ENCODE measurements around the gene PDGFA.

PDGFA gene

DNA sequence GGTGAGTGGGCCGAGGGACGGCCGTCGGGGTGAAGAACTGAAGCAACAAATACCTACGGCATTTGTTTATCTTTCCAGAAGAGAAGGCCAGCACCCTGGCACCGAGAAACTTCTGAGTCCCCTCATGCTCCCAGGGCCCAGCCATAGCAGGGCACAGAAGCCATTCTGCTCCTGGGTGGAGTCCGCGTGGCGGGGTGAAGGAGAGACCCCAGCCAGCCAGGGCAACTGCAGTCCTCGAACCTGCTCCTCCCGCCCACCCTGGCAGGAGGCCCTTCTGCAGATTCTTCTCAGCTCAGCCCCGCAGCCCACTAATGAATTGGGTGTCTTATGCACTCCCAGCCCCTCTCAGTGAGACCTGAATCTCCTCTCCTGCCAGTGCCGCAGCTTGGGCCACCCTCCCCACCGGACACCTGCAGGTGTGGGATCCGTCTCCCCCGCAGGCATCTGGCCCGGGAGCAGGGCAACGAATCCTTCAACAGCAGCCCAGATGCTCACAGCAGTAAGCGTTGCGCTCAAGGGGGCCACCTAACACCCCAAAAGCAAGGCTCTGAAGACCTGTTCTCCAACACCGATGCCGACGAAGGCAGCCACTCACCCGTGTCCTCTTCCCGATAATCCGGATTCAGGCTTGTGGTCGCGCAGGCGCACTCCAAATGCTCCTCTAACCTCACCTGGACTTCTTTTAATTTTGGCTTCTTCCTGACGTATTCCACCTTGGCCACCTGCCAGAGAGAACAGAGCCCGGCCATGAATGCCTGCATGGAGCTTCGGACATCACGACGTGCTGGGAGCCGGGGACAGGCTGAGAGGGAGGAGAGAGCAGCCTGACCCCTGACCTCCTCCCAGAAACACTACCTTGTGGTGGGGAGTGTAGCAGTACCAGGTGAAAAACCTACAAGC is 18.9 kb downstream of the PDGFA start:
- Histone ChIP-seq H2AFZ (ENCODE audit: low read depth, low read length) (no peak overlapping the region), H3K4me3 (ENCODE audit: low read depth in 1 of 2, low read length in 2 of 2) (no peak overlapping the region), H3K9me3 (ENCODE audit: insufficient read depth, low read length, severe bottlenecking) (no peaks in the 10 kb centered on the region), H3K27me3 (ENCODE audit: insufficient read depth, low read length, poor library complexity) (no peaks in the 10 kb centered on the region), H3K4me1 (ENCODE audit: insufficient read depth, low read length) (no peaks in the 10 kb centered on the region), H4K20me1 (ENCODE audit: insufficient read depth, low read length) (peaks cover 56% of the 10 kb centered on the region), H3K36me3 (ENCODE audit: insufficient read depth, low read length) (peaks cover 91% of the 10 kb centered on the region), H3K9ac (ENCODE audit: low read depth, low read length) (no peak overlapping the region), H3K4me2 (ENCODE audit: insufficient read depth, low read length) (no peak overlapping the region), H3K27ac (ENCODE audit: low read length) (no peak overlapping the region), H3K79me2 (ENCODE audit: insufficient read depth, low read length) (no peaks in the 10 kb centered on the region; the same call in 1 of the 2 replicates)
- DNase-seq (no peak), ATAC-seq (ENCODE audit: insufficient read depth, low read depth) (no peak)
- no peak for TF ChIP-seq CTCF (IDR thresholded peaks at IDR 0.05; ENCODE audit: borderline replicate concordance, extremely low read depth, low read length, poor library complexity, severe bottlenecking)
- TF ChIP-seq EZH2 (IDR thresholded peaks at IDR 0.05; ENCODE audit: borderline replicate concordance, low read depth, low read length, severe bottlenecking) = no peak

DNA sequence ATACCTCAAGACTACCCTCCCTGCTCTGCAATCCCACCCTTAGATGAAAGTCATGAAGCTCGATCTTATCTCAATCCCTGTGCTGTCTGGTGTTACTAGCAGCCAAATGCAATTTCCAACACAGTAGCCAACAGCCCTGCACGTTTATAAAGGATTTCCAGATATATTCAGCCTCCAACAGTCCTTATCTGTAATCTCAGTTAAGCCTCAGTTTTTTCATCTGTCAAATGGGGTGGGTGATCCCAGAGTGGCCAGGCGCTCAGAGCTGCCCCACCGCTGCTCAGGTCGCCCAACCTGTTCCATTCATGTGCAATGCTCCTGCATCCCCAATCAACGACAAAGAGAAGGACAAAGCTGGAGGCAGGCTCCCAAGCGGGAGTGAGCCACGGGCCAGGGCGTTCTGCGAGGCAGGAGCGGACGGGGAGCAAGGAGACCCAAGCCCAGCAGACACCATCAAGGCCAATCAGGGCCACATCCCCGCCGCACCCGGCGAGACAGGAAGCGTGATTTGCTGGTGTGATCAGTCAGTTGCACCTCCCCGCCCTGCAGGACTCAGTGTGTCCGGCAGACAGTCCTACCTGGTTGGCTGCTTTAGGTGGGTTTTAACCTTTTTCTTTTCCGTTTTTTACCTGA is 19.7 kb downstream of the PDGFA start:
- no peaks in the 10 kb centered on the region; the same call in 1 of the 2 replicates for H3K79me2 ChIP-seq (ENCODE audit: insufficient read depth, low read length)
- H3K9me3 ChIP-seq (ENCODE audit: insufficient read depth, low read length, severe bottlenecking) = no peaks in the 10 kb centered on the region
- DNase-seq (no peak), ATAC-seq (ENCODE audit: insufficient read depth, low read depth) (no peak)
- H2AFZ ChIP-seq (ENCODE audit: low read depth, low read length) = no peak overlapping the region
- no peak for TF ChIP-seq CTCF (IDR thresholded peaks at IDR 0.05; ENCODE audit: borderline replicate concordance, extremely low read depth, low read length, poor library complexity, severe bottlenecking)
- TF ChIP-seq EZH2 (IDR thresholded peaks at IDR 0.05; ENCODE audit: borderline replicate concordance, low read depth, low read length, severe bottlenecking) = no peak
- H3K36me3 ChIP-seq (ENCODE audit: insufficient read depth, low read length) = peaks cover 89% of the 10 kb centered on the region
- no peak overlapping the region for H3K9ac ChIP-seq (ENCODE audit: low read depth, low read length)
- no peak overlapping the region for H3K4me2 ChIP-seq (ENCODE audit: insufficient read depth, low read length)
- H3K27ac ChIP-seq (ENCODE audit: low read length) = no peak overlapping the region
- H4K20me1 ChIP-seq (ENCODE audit: insufficient read depth, low read length) = peaks cover 50% of the 10 kb centered on the region
- no peaks in the 10 kb centered on the region for H3K27me3 ChIP-seq (ENCODE audit: insufficient read depth, low read length, poor library complexity)
- no peaks in the 10 kb centered on the region for H3K4me1 ChIP-seq (ENCODE audit: insufficient read depth, low read length)
- H3K4me3 ChIP-seq (ENCODE audit: low read depth in 1 of 2, low read length in 2 of 2) = no peak overlapping the region

- Histone ChIP-seq H2AFZ (ENCODE audit: low read depth, low read length) (no peak overlapping the region), H4K20me1 (ENCODE audit: insufficient read depth, low read length) (peaks cover 41% of the 10 kb centered on the region), H3K4me1 (ENCODE audit: insufficient read depth, low read length) (no peaks in the 10 kb centered on the region), H3K4me2 (ENCODE audit: insufficient read depth, low read length) (no peak overlapping the region), H3K27ac (ENCODE audit: low read length) (no peak overlapping the region), H3K9me3 (ENCODE audit: insufficient read depth, low read length, severe bottlenecking) (no peaks in the 10 kb centered on the region), H3K9ac (ENCODE audit: low read depth, low read length) (no peak overlapping the region), H3K79me2 (ENCODE audit: insufficient read depth, low read length) (no peaks in the 10 kb centered on the region), H3K36me3 (ENCODE audit: insufficient read depth, low read length) (peaks cover 81% of the 10 kb centered on the region), H3K27me3 (ENCODE audit: insufficient read depth, low read length, poor library complexity) (no peaks in the 10 kb centered on the region), H3K4me3 (ENCODE audit: low read depth in 1 of 2, low read length in 2 of 2) (no peak overlapping the region)
- ATAC-seq (ENCODE audit: insufficient read depth, low read depth) = no peak
- TF ChIP-seq EZH2 (IDR thresholded peaks at IDR 0.05; ENCODE audit: borderline replicate concordance, low read depth, low read length, severe bottlenecking) = no peak
- TF ChIP-seq CTCF (IDR thresholded peaks at IDR 0.05; ENCODE audit: borderline replicate concordance, extremely low read depth, low read length, poor library complexity, severe bottlenecking) = no peak
- no peak for DNase-seq
These were observed 20.7 kb downstream of the PDGFA start for GRCh38 chr7:498678-499641.
